Caco-2 (cell line): Measurements from ENCODE around the gene SDK2. TPM values are rescaled to one million over a fixed set of nuclear protein-coding genes. Genes with fewer than 3 reads are reported as not detected.

Experiments used
- BruUV-seq: library from RNA; stranded (reverse); fragments of 400-500 nt; replicated peaks from 2 replicates; lab custom pipeline; 2021; lab: Mats Ljungman, UMichigan
- CTCF ChIA-PET: fragments of 300-600 bp; sonication (Branson Sonifier 250); formaldehyde crosslinking; loops from one replicate; lab custom pipeline; 2022; ENCODE audit warnings: antibody characterized with exemption; lab: Charles Lee
- POLR2A ChIA-PET: fragments of 300-600 bp; sonication (Branson Sonifier 250); formaldehyde crosslinking; loops from one replicate; lab custom pipeline; 2022; ENCODE audit warnings: antibody characterized with exemption; lab: Charles Lee
- DNase-seq, 2 experiments: peaks; one replicate each; pipeline versions ENCODE4 v3.0.0 to v3.0.0-alpha.2; 2020 to 2022
- H3K27me3 ChIP-seq: replicated peaks from 2 replicates; pipeline ENCODE4 v1.6.0; 2011; ENCODE audit warnings: low read length; ENCODE audit not compliant: control insufficient read depth, insufficient read depth
- H3K36me3 ChIP-seq: 2 replicates; pipeline ENCODE4 v1.5.1; 2011; ENCODE audit warnings: low read length; ENCODE audit not compliant: control insufficient read depth, insufficient read depth
- H3K4me1 ChIP-seq: fragments of 250-450 bp; sonication (Bioruptor Pico); 2 replicates; pipeline ENCODE4 v1.5.1; 2020; ENCODE audit warnings: mild to moderate bottlenecking
- H3K4me3 ChIP-seq: 2 replicates; pipeline ENCODE4 v1.5.1; 2011; ENCODE audit warnings: low read depth, mild to moderate bottlenecking, control low read depth, low read length
- H3K9me3 ChIP-seq: fragments of 250-450 bp; sonication (Bioruptor Pico); 2 replicates; pipeline ENCODE4 v1.5.1; 2020; ENCODE audit warnings: mild to moderate bottlenecking, moderate library complexity
- H3K27ac Mint-ChIP-seq: one replicate; pipeline ENCODE4 v1.8.0; 2022; ENCODE audit warnings: mixed read lengths; ENCODE audit not compliant: unreplicated experiment
- H3K27me3 Mint-ChIP-seq: one replicate; pipeline ENCODE4 v1.8.0; 2022; ENCODE audit warnings: mixed read lengths; ENCODE audit not compliant: insufficient read depth, unreplicated experiment
- H3K36me3 Mint-ChIP-seq: one replicate; pipeline ENCODE4 v1.8.0; 2022; ENCODE audit warnings: mild to moderate bottlenecking, mixed read lengths; ENCODE audit not compliant: insufficient read depth, unreplicated experiment
- H3K4me1 Mint-ChIP-seq: one replicate; pipeline ENCODE4 v1.8.0; 2022; ENCODE audit warnings: low read depth, mixed read lengths; ENCODE audit not compliant: unreplicated experiment
- H3K4me3 Mint-ChIP-seq: one replicate; pipeline ENCODE4 v1.8.0; 2022; ENCODE audit warnings: mild to moderate bottlenecking, moderate library complexity, mixed read lengths; ENCODE audit not compliant: unreplicated experiment
- H3K9me3 Mint-ChIP-seq: one replicate; pipeline ENCODE4 v1.8.0; 2022; ENCODE audit warnings: mixed read lengths; ENCODE audit not compliant: unreplicated experiment
- intact Hi-C: fragments of 100-400 bp; cut with micrococcal nuclease; formaldehyde crosslinking; loops from one replicate; pipeline ENCODE4 v1.10.0; 2022; ENCODE audit not compliant: unreplicated experiment
- total RNA-seq: library from RNA; stranded (reverse); gene quantifications from 2 replicates; pipeline ENCODE4 v1.2.3, GENCODE V29; 2022
- TF ChIP-seq, protein P1 (sequence below), 2 experiments: fragments of 200-600 bp in 1 of 2; IDR thresholded peaks; 1 replicate in 1 of 2; 2 replicates in 1 of 2; pipeline versions ENCODE4 v1.5.1 to v1.8.0; 2011 to 2022; ENCODE audit warnings: antibody characterized with exemption in 1 of 2, control low read depth in 1 of 2, inconsistent platforms in 1 of 2, low read depth in 1 of 2, low read length in 1 of 2, mild to moderate bottlenecking in 1 of 2, moderate library complexity in 1 of 2; ENCODE audit not compliant: insufficient read depth in 1 of 2, severe bottlenecking in 1 of 2, unreplicated experiment in 1 of 2

Gene SDK2
- total RNA-seq, 1 experiment from 2014 or later, result 0.09 TPM

DNA sequence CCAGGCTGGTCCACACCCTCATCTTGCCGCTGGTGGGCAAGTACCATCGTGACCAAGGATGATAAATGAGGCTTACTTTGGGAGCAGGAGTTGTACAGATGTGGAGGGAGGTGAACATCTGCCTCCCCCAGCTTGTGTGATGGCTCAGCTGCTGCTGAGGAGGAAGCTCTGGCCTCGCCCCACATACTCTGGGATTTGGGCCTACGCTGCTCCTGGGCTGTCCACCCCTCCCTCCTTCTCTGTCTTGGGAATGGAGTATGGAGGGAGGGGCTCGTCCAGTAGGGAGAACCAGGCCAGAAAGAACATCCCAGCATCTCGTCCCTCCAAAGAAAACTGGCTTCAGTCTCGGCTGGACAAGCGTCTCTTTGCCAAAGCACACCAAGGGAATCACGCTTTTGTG is 197.6 kb downstream of the SDK2 start:
- H3K4me1 ChIP-seq, result no peaks in the 10 kb centered on the region
- H3K9me3 ChIP-seq, result no peaks in the 10 kb centered on the region; the same call in 1 of the 2 replicates
- TF ChIP-seq, protein P1, sequence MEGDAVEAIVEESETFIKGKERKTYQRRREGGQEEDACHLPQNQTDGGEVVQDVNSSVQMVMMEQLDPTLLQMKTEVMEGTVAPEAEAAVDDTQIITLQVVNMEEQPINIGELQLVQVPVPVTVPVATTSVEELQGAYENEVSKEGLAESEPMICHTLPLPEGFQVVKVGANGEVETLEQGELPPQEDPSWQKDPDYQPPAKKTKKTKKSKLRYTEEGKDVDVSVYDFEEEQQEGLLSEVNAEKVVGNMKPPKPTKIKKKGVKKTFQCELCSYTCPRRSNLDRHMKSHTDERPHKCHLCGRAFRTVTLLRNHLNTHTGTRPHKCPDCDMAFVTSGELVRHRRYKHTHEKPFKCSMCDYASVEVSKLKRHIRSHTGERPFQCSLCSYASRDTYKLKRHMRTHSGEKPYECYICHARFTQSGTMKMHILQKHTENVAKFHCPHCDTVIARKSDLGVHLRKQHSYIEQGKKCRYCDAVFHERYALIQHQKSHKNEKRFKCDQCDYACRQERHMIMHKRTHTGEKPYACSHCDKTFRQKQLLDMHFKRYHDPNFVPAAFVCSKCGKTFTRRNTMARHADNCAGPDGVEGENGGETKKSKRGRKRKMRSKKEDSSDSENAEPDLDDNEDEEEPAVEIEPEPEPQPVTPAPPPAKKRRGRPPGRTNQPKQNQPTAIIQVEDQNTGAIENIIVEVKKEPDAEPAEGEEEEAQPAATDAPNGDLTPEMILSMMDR (IDR thresholded peaks at IDR 0.05; ENCODE audit: insufficient read depth in 1 of 2, low read depth in 1 of 2, low read length in 1 of 2, severe bottlenecking in 1 of 2, unreplicated experiment in 1 of 2), result no peak
- no peaks in the 10 kb centered on the region for H3K36me3 Mint-ChIP-seq
- ChIA-PET POLR2A (no interaction called here), CTCF (no interaction called here)
- no TSS peak for BruUV-seq
- no peak overlapping the region for H3K27ac Mint-ChIP-seq
- intact Hi-C loops, result no loop called here
- H3K4me1 Mint-ChIP-seq, result no peaks in the 10 kb centered on the region
- no peaks in the 10 kb centered on the region for H3K9me3 Mint-ChIP-seq
- no peak overlapping the region for H3K4me3 Mint-ChIP-seq
- no peaks in the 10 kb centered on the region for H3K36me3 ChIP-seq
- peaks cover 13% of the 10 kb centered on the region for H3K27me3 Mint-ChIP-seq
- H3K27me3 ChIP-seq, result no peaks in the 10 kb centered on the region; the same call in none of the 2 replicates
- H3K4me3 ChIP-seq, result no peak overlapping the region
- DNase-seq, result no peak

DNA sequence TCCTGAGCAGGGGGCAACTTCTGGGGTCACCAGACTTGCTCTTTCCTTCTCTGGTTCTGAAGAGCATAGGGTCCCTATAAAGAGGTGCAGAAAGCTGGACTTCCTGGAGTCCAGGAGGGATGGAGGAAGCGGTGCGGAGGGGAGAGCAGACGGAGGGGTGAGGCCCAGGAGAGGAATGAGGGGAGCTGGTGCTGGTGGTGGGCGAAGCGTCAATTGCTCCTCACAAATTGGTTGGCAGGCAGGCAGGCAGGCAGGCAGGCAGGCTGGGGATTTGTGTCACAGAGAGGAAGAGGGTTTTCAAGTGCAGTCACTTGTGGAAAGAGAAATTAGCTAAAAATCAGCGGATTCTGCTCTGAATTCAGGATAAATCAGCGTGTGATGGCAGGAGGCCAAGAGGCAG is 198.8 kb downstream of the SDK2 start:
- CTCF ChIA-PET, result interaction anchor here (0.6 kb wide), 1 partner anchor 758 kb away, joined by 3 read pairs; the partner anchor contains the start of gene RPL38
- intact Hi-C loops, result no loop called here
- Mint-ChIP-seq H3K4me1 (no peaks in the 10 kb centered on the region), H3K9me3 (no peaks in the 10 kb centered on the region), H3K4me3 (no peak overlapping the region), H3K27me3 (peaks cover 11% of the 10 kb centered on the region), H3K27ac (no peak overlapping the region), H3K36me3 (no peaks in the 10 kb centered on the region)
- Histone ChIP-seq H3K36me3 (no peaks in the 10 kb centered on the region), H3K9me3 (no peaks in the 10 kb centered on the region; the same call in 1 of the 2 replicates), H3K4me1 (no peaks in the 10 kb centered on the region), H3K4me3 (no peak overlapping the region), H3K27me3 (no peaks in the 10 kb centered on the region; the same call in none of the 2 replicates)
- no TSS peak for BruUV-seq
- TF ChIP-seq, protein P1 (IDR thresholded peaks at IDR 0.05; ENCODE audit: insufficient read depth in 1 of 2, low read depth in 1 of 2, low read length in 1 of 2, severe bottlenecking in 1 of 2, unreplicated experiment in 1 of 2), result no peak
- POLR2A ChIA-PET, result no interaction called here
- no peak for DNase-seq

DNA sequence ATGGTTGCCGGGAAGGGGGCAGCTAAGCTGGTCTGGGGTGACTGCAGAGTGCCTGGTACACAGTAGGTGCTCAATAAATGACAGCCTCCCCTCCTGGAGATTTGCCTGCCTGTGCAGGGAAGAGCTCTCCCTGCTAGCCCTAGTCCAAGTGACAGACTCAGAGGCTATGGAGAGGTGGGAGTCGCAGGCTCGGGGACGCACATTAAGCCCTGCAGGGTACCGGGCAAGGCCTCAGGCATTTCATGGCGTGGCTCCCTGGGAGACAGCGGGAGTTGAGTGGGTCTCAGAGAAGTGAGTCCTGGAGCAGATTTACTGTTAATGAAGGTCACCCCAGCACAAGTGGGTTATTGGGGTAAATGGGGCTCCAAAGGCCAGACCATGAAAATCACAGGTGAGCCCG is 200.2 kb downstream of the SDK2 start:
- POLR2A ChIA-PET, result no interaction called here
- CTCF ChIA-PET, result no interaction called here
- H3K4me3 Mint-ChIP-seq, result no peak overlapping the region
- H3K36me3 ChIP-seq, result no peaks in the 10 kb centered on the region
- no peaks in the 10 kb centered on the region for H3K9me3 Mint-ChIP-seq
- DNase-seq, result no peak
- no peaks in the 10 kb centered on the region; the same call in none of the 2 replicates for H3K27me3 ChIP-seq
- TF ChIP-seq, protein P1 (IDR thresholded peaks at IDR 0.05; ENCODE audit: insufficient read depth in 1 of 2, low read depth in 1 of 2, low read length in 1 of 2, severe bottlenecking in 1 of 2, unreplicated experiment in 1 of 2), result no peak
- H3K4me1 ChIP-seq, result no peaks in the 10 kb centered on the region
- no peaks in the 10 kb centered on the region for H3K36me3 Mint-ChIP-seq
- intact Hi-C loops, result no loop called here
- H3K4me1 Mint-ChIP-seq, result no peaks in the 10 kb centered on the region
- BruUV-seq, result no TSS peak
- peaks cover 9% of the 10 kb centered on the region for H3K27me3 Mint-ChIP-seq
- no peak overlapping the region for H3K27ac Mint-ChIP-seq
- H3K4me3 ChIP-seq, result no peak overlapping the region
- no peaks in the 10 kb centered on the region; the same call in 1 of the 2 replicates for H3K9me3 ChIP-seq
